Lung (tissue), 12 donors: ENCODE data around the gene PIK3R2. TPM values are rescaled to one million over a fixed set of nuclear protein-coding genes. Genes with fewer than 3 reads are reported as not detected.
A peak's percentile ranks its signal among the peaks of the same experiment; 100 is the strongest.

ENCODE experiments used
- ATAC-seq: fragments of 200-7000 bp; cut with Tn5 transposase; one replicate; pipeline ENCODE4 v1.9.1; 2020; ENCODE audit warnings: moderate number of reproducible peaks; ENCODE audit not compliant: insufficient read depth, low FRiP score
- DNase-seq, 3 donors: peaks; one replicate each; pipeline ENCODE4 v3.0.0-alpha.2; 2013 to 2017
- H3K27ac ChIP-seq, 2 donors: one replicate each; pipeline ENCODE4 v1.5.1; 2013; ENCODE audit warnings: mild to moderate bottlenecking in 2 of 2, moderate library complexity in 2 of 2, control low read depth in 1 of 2, inconsistent platforms in 1 of 2, low read depth in 1 of 2, low read length in 1 of 2
- H3K27me3 ChIP-seq, 3 donors: one replicate each; pipeline ENCODE4 v1.5.1; 2013; ENCODE audit warnings: low read length in 2 of 3; ENCODE audit not compliant: control insufficient read depth in 3 of 3, insufficient read depth in 3 of 3
- H3K36me3 ChIP-seq, 4 donors: one replicate each; pipeline ENCODE4 v1.5.1; 2013; ENCODE audit warnings: low read length in 4 of 4, mild to moderate bottlenecking in 1 of 4, moderate library complexity in 1 of 4; ENCODE audit not compliant: control insufficient read depth in 4 of 4, insufficient read depth in 4 of 4
- H3K4me1 ChIP-seq, 5 donors: one replicate each; pipeline ENCODE4 v1.5.1; 2013; ENCODE audit warnings: low read length in 5 of 5, mild to moderate bottlenecking in 2 of 5, moderate library complexity in 1 of 5; ENCODE audit not compliant: control insufficient read depth in 5 of 5, insufficient read depth in 5 of 5
- H3K4me3 ChIP-seq: one replicate; pipeline ENCODE4 v1.5.1; 2013; ENCODE audit warnings: mild to moderate bottlenecking, control low read depth, moderate library complexity
- H3K9ac ChIP-seq, 2 donors: one replicate each; pipeline ENCODE4 v1.5.1; 2013; ENCODE audit warnings: low read length in 2 of 2, control low read depth in 1 of 2; ENCODE audit not compliant: insufficient read depth in 1 of 2
- H3K9me3 ChIP-seq, 4 donors: one replicate each; pipeline ENCODE4 v1.5.1; 2013; ENCODE audit warnings: low read length in 3 of 4, mild to moderate bottlenecking in 1 of 4, moderate library complexity in 1 of 4; ENCODE audit not compliant: control insufficient read depth in 4 of 4, insufficient read depth in 3 of 4
- CTCF ChIP-seq: IDR thresholded peaks from 2 replicates; pipeline ENCODE4 v1.5.1; 2012; ENCODE audit warnings: mild to moderate bottlenecking; ENCODE audit errors: control extremely low read depth, extremely low read depth
- WGBS, 2 donors: extraction: QIAGEN DNeasy Blood & Tissue Kit; methylation state at CpG; one replicate each; pipeline ENCODE4 v1.1.7; 2013; 5-methylcytosine and 5-hydroxymethylcytosine counted together
- polyA plus RNA-seq, 2 donors: library from polyadenylated mRNA; stranded (reverse); fragments of 200-250 nt; gene quantifications; one replicate each; pipeline ENCODE4 v1.2.1, GENCODE V29; 2013
- total RNA-seq, 2 donors: library from RNA; depleted of rRNA in 1 of 2; stranded (reverse); fragments of >200 nt in 1 of 2; gene quantifications; one replicate each; pipeline ENCODE4 v1.2.1, GENCODE V29; 2014 to 2021
- donor health status: control.
- donor health status: control.
- donor health status: Bipolar disorder and iron deficiency.
- donor health status: healthy.
- donor health status: DM: yes; HTN: yes; CAD: no.

The PIK3R2 gene
- total and polyA plus RNA-seq, 4 donors: 7.0 to 36.2 (median 20.4) TPM

GRCh38 chr19:18165794-18166544, 13.0 kb downstream of the PIK3R2 start:
- H3K4me3 ChIP-seq: no peak overlapping the region
- H3K9ac ChIP-seq: no peak overlapping the region
- no peak for TF ChIP-seq CTCF
- H3K27me3 ChIP-seq: no peaks in the 10 kb centered on the region
- H3K36me3 ChIP-seq: peaks cover 8 to 38% (median 31%) of the 10 kb centered on the region in 4 donors
- peaks cover 0 to 6% (median 4%) of the 10 kb centered on the region in 5 donors for H3K4me1 ChIP-seq
- ATAC-seq (no peak), DNase-seq (no peak)
- no peak overlapping the region for H3K27ac ChIP-seq
- no peaks in the 10 kb centered on the region for H3K9me3 ChIP-seq
- 97 to 98% methylated on average over 15 of the region's 15 CpGs for WGBS, 2 donors

- Histone ChIP-seq H3K27ac (no peak overlapping the region), H3K27me3 (no peaks in the 10 kb centered on the region), H3K9ac (no peak overlapping the region), H3K4me1 (no peaks in the 10 kb centered on the region), H3K36me3 (peaks cover 8 to 38% (median 27%) of the 10 kb centered on the region in 4 donors), H3K9me3 (no peaks in the 10 kb centered on the region), H3K4me3 (no peak overlapping the region)
- DNase-seq (no peak), ATAC-seq (no peak)
- 95 to 96% methylated on average over 21 of the region's 21 CpGs for WGBS, 2 donors
- no peak for TF ChIP-seq CTCF
These were observed 14.0 kb downstream of the PIK3R2 start for GRCh38 chr19:18167011-18167410.

- WGBS, 2 donors: 70 to 71% methylated on average over 14 of the region's 14 CpGs
- Histone ChIP-seq H3K27me3 (no peaks in the 10 kb centered on the region), H3K27ac (no peak overlapping the region), H3K4me3 (no peak overlapping the region), H3K4me1 (peaks cover 0 to 3% (median 0%) of the 10 kb centered on the region in 5 donors), H3K9me3 (no peaks in the 10 kb centered on the region), H3K36me3 (peaks cover 8 to 34% (median 19%) of the 10 kb centered on the region in 4 donors), H3K9ac (no peak overlapping the region)
- ATAC-seq (no peak), DNase-seq (no peak)
- TF ChIP-seq CTCF: peak; percentile 59
These were observed 15.1 kb downstream of the PIK3R2 start for GRCh38 chr19:18167975-18168645.
